K562 (cell line): ENCODE data around the gene ZBTB49. TPM values are rescaled to one million over a fixed set of nuclear protein-coding genes. Genes with fewer than 3 reads are reported as not detected.

Source experiments
- CBX3 ChIP-seq, 2 experiments: IDR thresholded peaks; 1 replicate in 1 of 2; 2 replicates in 1 of 2; pipeline ENCODE4 v1.6.1; 2012; ENCODE audit warnings: inconsistent platforms in 2 of 2, low read length in 2 of 2, borderline replicate concordance in 1 of 2, control low read depth in 1 of 2
- FOXK2 ChIP-seq, 2 experiments: fragments of 450-650 bp; IDR thresholded peaks in 1 of 2; conservative IDR thresholded peaks in 1 of 2; 2 replicates each; pipeline ENCODE4 v1.6.1; 2016; ENCODE audit warnings: low read depth in 2 of 2, mild to moderate bottlenecking in 1 of 2
- GMEB1 ChIP-seq: fragments of 250-450 bp; sonication (Bioruptor Pico); IDR thresholded peaks from 2 replicates; pipeline ENCODE4 v1.4.0; 2020; ENCODE audit warnings: mild to moderate bottlenecking
- GTF2E2 ChIP-seq: fragments of 200-800 bp; sonication (Bioruptor generic); IDR thresholded peaks from 2 replicates; pipeline ENCODE4 v1.6.1; 2016; ENCODE audit warnings: missing genetic modification characterization, missing compliant biosample characterization
- KDM4B ChIP-seq, 2 experiments: fragments of 450-650 bp in 1 of 2; sonication (generic) in 1 of 2; IDR thresholded peaks; 2 replicates each; pipeline ENCODE4 v1.6.1; 2016 to 2017; ENCODE audit warnings: borderline replicate concordance in 2 of 2, antibody characterized with exemption in 1 of 2, low read depth in 1 of 2, mild to moderate bottlenecking in 1 of 2
- MIER1 ChIP-seq: fragments of 450-650 bp; IDR thresholded peaks from 2 replicates; pipeline ENCODE4 v1.6.1; 2016; ENCODE audit warnings: antibody characterized with exemption, mild to moderate bottlenecking, low read depth
- PHF8 ChIP-seq: fragments of 200-600 bp; sonication (generic); IDR thresholded peaks from 2 replicates; pipeline ENCODE4 v1.6.1; 2012; ENCODE audit warnings: mixed run types, mild to moderate bottlenecking, inconsistent platforms, low read length, moderate library complexity, borderline replicate concordance
- PTRF ChIP-seq: fragments of 450-650 bp; IDR thresholded peaks from 2 replicates; pipeline ENCODE4 v1.6.1; 2016; ENCODE audit warnings: mild to moderate bottlenecking, missing genetic modification characterization, missing compliant biosample characterization
- PURB ChIP-seq: sonication (generic); formaldehyde crosslinking; IDR thresholded peaks from 2 replicates; pipeline ENCODE4 v1.9.0; 2021; ENCODE audit warnings: low read depth, mild to moderate bottlenecking, missing genetic modification reagents
- RBM17 ChIP-seq: fragments of 200-400 bp; formaldehyde crosslinking; IDR thresholded peaks from 2 replicates; pipeline ENCODE4 v1.6.1; 2017; ENCODE audit warnings: low read depth, mild to moderate bottlenecking, low read length, borderline replicate concordance
- SIN3A ChIP-seq, 2 experiments: fragments of 150-350 bp in 1 of 2; IDR thresholded peaks; 2 replicates each; pipeline ENCODE4 v1.6.1; 2011 to 2016; ENCODE audit warnings: borderline replicate concordance in 2 of 2, low read depth in 2 of 2, low read length in 2 of 2, mild to moderate bottlenecking in 2 of 2, moderate library complexity in 2 of 2; ENCODE audit not compliant: control insufficient read depth in 1 of 2
- STAT5A ChIP-seq: IDR thresholded peaks from 2 replicates; pipeline ENCODE4 v1.6.1; 2012; ENCODE audit warnings: low read length, inconsistent platforms, borderline replicate concordance
- ZBED1 ChIP-seq: IDR thresholded peaks from 2 replicates; pipeline ENCODE4 v1.6.1; 2014
- ZBTB11 ChIP-seq, 3 experiments: fragments of 200-800 bp in 1 of 3; fragments of 250-450 bp in 1 of 3; fragments of 450-650 bp in 1 of 3; sonication (Bioruptor Pico) in 1 of 3; sonication (Bioruptor generic) in 1 of 3; formaldehyde crosslinking in 1 of 3; IDR thresholded peaks; 2 replicates each; pipeline versions ENCODE4 v1.6.1 to v1.8.0; 2016 to 2022; ENCODE audit warnings: mild to moderate bottlenecking in 2 of 3, missing genetic modification characterization in 2 of 3, missing compliant biosample characterization in 1 of 3, moderate library complexity in 1 of 3
- ZNF143 ChIP-seq: sonication (generic); formaldehyde crosslinking; IDR thresholded peaks from 2 replicates; pipeline ENCODE4 v1.9.0; 2022; ENCODE audit warnings: mild to moderate bottlenecking, missing genetic modification reagents
- ZNF512 ChIP-seq: IDR thresholded peaks from 2 replicates; pipeline ENCODE4 v1.6.1; 2016; ENCODE audit warnings: missing genetic modification characterization, missing compliant biosample characterization
- ZNF639 ChIP-seq, 2 experiments: fragments of 200-800 bp in 1 of 2; sonication (Bioruptor generic) in 1 of 2; sonication (generic) in 1 of 2; formaldehyde crosslinking in 1 of 2; IDR thresholded peaks in 1 of 2; conservative IDR thresholded peaks in 1 of 2; 2 replicates each; pipeline versions ENCODE4 v1.5.0 to v1.6.1; 2016 to 2020; ENCODE audit warnings: missing compliant biosample characterization in 1 of 2, missing genetic modification characterization in 1 of 2, missing genetic modification reagents in 1 of 2
- ZNF717 ChIP-seq: fragments of 250-450 bp; sonication (Bioruptor Pico); IDR thresholded peaks from 2 replicates; pipeline ENCODE4 v1.5.0; 2021
- ZSCAN32 ChIP-seq: fragments of 450-650 bp; formaldehyde crosslinking; IDR thresholded peaks from 2 replicates; pipeline ENCODE4 v1.4.0; 2020; ENCODE audit warnings: mild to moderate bottlenecking, moderate library complexity
- polyA plus RNA-seq, 8 experiments: library from polyadenylated mRNA; depleted of rRNA in 4 of 8; stranded (reverse) in 5 of 8; unstranded in 3 of 8; fragments of >200 nt; fragmentation: Nextera tagmentation in 2 of 8; fragmentation: Illumina TruSeq in 1 of 8; extraction: Ambion mirVana in 2 of 8; extraction: Trizol in 1 of 8; gene quantifications; 2 replicates each; pipeline versions ENCODE4 v1.2.1 to v1.2.3, GENCODE V29; 2011 to 2014; ENCODE audit warnings: inconsistent platforms in 1 of 8, missing spikeins in 1 of 8
- total RNA-seq, 7 experiments: library from RNA; depleted of rRNA in 6 of 7; stranded (reverse); fragments of >200 nt in 6 of 7; fragmentation: Illumina TruSeq in 2 of 7; extraction: Trizol in 2 of 7; gene quantifications; 2 replicates each; pipeline versions ENCODE4 v1.2.1 to v1.2.3, GENCODE V29; 2011 to 2021; ENCODE audit warnings: low replicate concordance in 1 of 7

ZBTB49 gene
- total and polyA plus RNA-seq, 9 of the 15 experiments (the other 6 are each of a cell fraction or from before 2014, with no cell fraction given), result 0.49 to 8.0 (median 4.2) TPM

- TF ChIP-seq ZBTB11 (CRISPR knock-in tag; IDR thresholded peaks at IDR 0.05) (no peak), ZNF143 (no peak), GMEB1 (CRISPR knock-in tag) (no peak), KDM4B (IDR thresholded peaks at IDR 0.05; ENCODE audit: borderline replicate concordance in 2 of 2, low read depth in 1 of 2) (no peak), MIER1 (no peak), SIN3A (IDR thresholded peaks at IDR 0.05; ENCODE audit: borderline replicate concordance in 2 of 2, control insufficient read depth in 1 of 2, low read depth in 2 of 2, low read length in 2 of 2) (no peak), PHF8 (peak; percentile 19; the same call in 1 of the 2 replicates), GTF2E2 (tag) (no peak), ZBED1 (no peak), PURB (CRISPR knock-in tag) (no peak), CBX3 (IDR thresholded peaks at IDR 0.05; ENCODE audit: borderline replicate concordance in 1 of 2, low read length in 2 of 2) (peak in 1 of 2 experiments; percentile 77; a peak in 1 of 3 replicates), PTRF (tag) (no peak), ZNF512 (tag) (no peak), ZNF639 (CRISPR knock-in tag; conservative IDR thresholded peaks at IDR 0.05 in 1 of 2, IDR thresholded peaks at IDR 0.05 in 1 of 2) (no peak), ZSCAN32 (CRISPR knock-in tag) (no peak), ZNF717 (CRISPR knock-in tag) (no peak), STAT5A (no peak), FOXK2 (conservative IDR thresholded peaks at IDR 0.05 in 1 of 2, IDR thresholded peaks at IDR 0.05 in 1 of 2; ENCODE audit: low read depth in 2 of 2) (peak; percentile 76 to 84), RBM17 (no peak)
Observed at GRCh38 chr4:4327652-4328121, 37.6 kb downstream of the ZBTB49 start (continued).
